ENCODE data around the gene SMIM11.
"Not testable (repeated sequence)": the region's sequence is repeated elsewhere in the genome, so short reads cannot be mapped to it uniquely, and the experiment has no call there.

Gene SMIM11, protein sequence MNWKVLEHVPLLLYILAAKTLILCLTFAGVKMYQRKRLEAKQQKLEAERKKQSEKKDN
- long read RNA-seq, donor 1, partial matches to known transcripts, result 6 of 12 reads
- long read RNA-seq, donor 1, other reads (novel, unspliced or antisense), result 0 of 12 reads
- long read RNA-seq, donor 2, partial matches to known transcripts, result 0 of 6 reads
- long read RNA-seq, donor 2, other reads (novel, unspliced or antisense), result 0 of 6 reads
- long read RNA-seq, donor 3, transcript SMIM11A-201 (4 exons, 850 nt), result major isoform, 7 of 8 reads
- long read RNA-seq, donor 3, partial matches to known transcripts, result 0 of 8 reads
- long read RNA-seq, donor 3, other reads (novel, unspliced or antisense), result 0 of 8 reads
- long read RNA-seq, donor 4, partial matches to known transcripts, result 5 of 8 reads
- long read RNA-seq, donor 4, other reads (novel, unspliced or antisense), result 0 of 8 reads
- long read RNA-seq, donor 5, transcript SMIM11A-201 (4 exons, 850 nt), result major isoform, 10 of 25 reads
- long read RNA-seq, donor 5, partial matches to known transcripts, result 13 of 25 reads
- long read RNA-seq, donor 5, other reads (novel, unspliced or antisense), result 0 of 25 reads
- long read RNA-seq, donor 6, transcript SMIM11A-201 (4 exons, 850 nt), result major isoform, 6 of 9 reads
- long read RNA-seq, donor 6, partial matches to known transcripts, result 0 of 9 reads
- long read RNA-seq, donor 6, other reads (novel, unspliced or antisense), result 0 of 9 reads
- long read RNA-seq, donor 7, transcript SMIM11A-201 (4 exons, 850 nt), result major isoform, 12 of 23 reads
- long read RNA-seq, donor 7, partial matches to known transcripts, result 8 of 23 reads
- long read RNA-seq, donor 7, other reads (novel, unspliced or antisense), result 0 of 23 reads
- long read RNA-seq, donor 8, partial matches to known transcripts, result 0 of 6 reads
- long read RNA-seq, donor 8, other reads (novel, unspliced or antisense), result 0 of 6 reads

- not testable (repeated sequence) for DNase-seq
Measured at GRCh38 chr21:34374940-34375618, at the start of gene SMIM11. SMIM11 (plus strand) TSS chr21:34375507; CDS start chr21:34379505, 3,998 bp downstream.

DNA sequence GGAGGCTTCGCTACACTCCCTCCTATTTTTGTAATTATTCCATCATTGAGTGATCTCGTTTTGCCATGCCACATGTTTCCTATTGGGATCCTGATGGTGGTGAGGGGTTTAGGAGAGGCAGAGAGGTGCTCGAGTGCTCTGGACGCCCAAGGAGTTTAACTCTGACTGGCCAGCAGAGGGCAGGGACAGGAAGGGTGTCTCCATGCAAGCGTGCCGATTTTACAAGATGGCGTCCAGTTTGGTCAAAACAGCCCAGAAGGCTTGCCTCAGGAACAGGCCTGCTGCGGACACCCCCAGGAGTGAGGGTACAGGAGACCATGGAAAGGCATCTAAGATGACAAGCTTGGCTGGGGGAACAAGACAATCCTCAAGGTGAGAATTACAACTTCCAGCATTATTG is 45.3 kb upstream of the SMIM11 start:
- no peak for DNase-seq

DNA sequence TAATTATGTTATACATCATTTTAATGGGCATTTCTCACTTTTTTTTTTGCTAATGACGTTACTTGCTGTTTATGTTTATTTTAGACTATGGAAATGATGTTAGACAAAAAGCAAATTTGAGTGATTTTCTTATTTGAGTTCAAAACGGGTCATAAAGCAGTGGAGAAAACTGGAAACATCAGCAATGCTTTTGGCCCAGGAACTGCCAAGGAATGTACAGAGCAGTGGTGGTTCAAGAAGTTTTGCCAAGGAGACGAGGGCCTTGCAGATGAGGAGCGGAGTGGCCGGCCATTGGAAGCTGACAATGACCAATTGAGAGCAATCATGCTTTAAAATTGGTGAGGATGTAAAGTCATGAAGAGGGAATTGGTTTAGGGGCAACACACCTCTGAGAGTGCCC is 43.6 kb upstream of the SMIM11 start:
- no peak for DNase-seq

DNA sequence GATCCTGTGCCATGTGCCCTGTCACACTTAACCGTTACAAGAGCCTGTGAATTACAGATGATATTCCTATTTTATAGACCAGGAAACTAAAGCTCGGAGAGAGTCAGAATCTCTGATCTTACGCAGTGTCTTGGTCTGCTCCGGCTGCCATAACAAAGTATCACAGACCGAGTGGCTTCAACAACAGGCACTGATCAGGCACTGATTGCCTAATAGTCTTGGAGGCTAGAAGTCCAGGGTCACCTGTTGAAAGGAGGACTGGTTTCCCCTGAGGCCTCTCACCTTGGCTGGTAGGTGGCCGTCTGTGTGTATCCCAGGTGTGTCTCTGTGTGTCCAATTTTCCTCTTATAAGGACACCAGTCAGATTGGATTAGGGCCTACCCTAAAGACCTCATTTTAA is 43.0 kb upstream of the SMIM11 start:
- DNase-seq, result no peak

DNA sequence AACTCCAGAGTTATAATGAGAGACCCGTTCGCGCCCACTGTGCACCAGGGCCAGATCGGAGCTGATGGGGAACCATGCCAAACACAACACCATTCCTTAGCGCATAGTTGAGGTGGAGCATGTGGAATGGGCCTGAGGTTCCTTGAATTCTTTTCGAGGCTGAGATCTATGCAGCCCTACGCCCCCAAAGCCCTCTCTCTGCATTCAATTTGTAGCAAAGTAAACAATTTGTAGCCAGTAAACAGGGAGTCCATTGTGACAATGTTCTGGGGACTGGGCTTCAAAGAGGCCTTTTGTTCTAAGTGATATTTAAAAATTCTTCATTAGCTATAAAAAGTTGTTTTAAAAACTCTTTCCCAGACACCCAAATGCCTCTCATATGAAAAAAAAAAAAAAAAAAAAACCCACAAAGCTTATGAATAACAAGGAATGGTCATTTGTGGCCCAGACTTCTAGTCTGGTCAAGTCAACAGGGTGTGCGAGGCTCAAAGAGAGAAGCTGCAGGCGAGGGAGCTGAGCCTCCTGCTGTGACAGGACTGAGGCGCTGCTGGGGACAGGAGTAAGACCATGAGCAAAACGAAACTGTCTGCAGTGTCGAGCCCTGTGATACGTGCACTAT is 42.1 kb upstream of the SMIM11 start:
- no peak for DNase-seq

GRCh38 chr21:34335316-34335715 is 40.0 kb upstream of the SMIM11 start:
- no peak for DNase-seq

DNA sequence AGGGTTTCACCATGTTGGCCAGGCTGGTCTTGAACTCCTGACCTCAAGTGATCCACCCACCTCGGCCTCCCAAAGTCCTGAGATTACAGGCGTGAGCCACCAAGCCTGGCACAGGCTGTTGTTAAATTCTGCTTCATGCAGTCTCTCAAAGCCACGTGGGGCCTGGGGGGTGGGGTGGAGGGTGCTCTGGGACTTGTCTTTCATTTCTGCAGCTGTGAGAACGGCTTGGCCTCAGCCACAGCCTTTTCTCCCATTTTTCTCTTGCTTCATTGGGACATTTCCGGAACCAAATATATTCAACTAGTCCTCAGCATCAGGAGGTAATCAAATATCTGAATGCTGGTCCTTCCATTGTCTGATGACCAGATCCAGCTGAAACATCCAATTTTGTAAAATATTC is 39.1 kb upstream of the SMIM11 start:
- no peak for DNase-seq

- no peak for DNase-seq
Measured at GRCh38 chr21:34336756-34337391, 38.4 kb upstream of the SMIM11 start.

GRCh38 chr21:34337741-34338140 is 37.6 kb upstream of the SMIM11 start:
- DNase-seq, result no peak

DNA sequence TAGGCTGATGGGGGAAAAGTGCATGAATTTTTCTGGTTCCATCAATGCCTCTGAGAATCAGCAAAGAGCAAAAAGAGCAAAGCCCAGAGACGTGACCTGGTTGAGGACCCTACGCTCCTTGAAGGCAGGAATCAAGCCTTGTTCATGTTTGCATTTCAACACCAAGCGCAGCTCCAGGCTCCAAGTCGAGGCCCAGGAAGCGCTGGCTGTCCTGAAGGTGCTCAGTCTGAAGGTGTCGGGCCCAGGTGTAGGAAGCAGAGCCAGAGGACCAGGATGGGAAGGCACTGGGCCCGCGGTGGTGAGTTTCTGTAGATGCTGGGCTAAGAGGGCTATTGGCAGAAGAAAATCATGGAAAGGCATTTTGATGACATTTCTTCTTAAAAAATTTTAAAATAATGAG is 37.1 kb upstream of the SMIM11 start:
- no peak for DNase-seq

- no peak for DNase-seq
Measured at GRCh38 chr21:34340061-34340460, 35.2 kb upstream of the SMIM11 start.

DNA sequence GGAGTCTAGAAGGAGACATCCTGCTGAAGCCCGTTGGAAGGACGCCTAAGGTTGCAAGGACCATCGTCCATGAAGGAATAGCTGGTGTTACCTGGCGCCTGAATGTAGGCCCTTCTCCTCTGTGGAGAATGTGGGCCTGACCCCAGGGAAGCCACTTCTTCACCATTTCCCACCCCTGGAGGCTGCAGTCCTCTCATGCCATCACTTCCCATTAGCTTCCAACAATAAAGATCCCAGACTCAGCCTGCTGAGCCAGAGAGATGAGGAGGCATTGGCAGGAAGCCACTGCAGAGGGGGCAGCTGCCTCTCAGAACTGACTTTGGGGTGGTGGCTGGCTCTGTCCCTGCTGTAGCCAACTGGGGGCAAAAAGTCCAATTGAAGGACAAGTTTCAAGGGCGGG is 32.8 kb upstream of the SMIM11 start:
- DNase-seq, result no peak

DNA sequence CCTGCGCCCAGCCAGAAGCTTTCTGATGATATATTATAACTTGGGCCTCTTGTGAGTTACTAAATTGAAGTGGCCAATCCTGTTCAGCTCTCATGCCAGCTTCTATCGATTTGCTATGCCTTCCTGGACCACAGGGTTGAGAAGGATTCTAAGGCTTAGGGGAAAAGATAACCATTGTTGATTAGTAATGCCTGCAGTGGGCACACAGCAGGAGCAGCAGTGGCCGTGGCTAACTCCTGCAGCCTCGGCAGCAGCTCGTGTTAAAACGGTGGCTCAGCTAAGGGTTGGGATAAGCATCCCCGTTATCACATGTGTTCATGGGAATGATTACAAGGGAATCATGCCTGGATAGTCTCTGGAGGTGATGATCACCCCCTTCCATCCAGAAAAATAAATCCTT is 32.0 kb upstream of the SMIM11 start:
- no peak for DNase-seq

GRCh38 chr21:34343838-34344381 is 31.4 kb upstream of the SMIM11 start:
- no peak for DNase-seq

DNA sequence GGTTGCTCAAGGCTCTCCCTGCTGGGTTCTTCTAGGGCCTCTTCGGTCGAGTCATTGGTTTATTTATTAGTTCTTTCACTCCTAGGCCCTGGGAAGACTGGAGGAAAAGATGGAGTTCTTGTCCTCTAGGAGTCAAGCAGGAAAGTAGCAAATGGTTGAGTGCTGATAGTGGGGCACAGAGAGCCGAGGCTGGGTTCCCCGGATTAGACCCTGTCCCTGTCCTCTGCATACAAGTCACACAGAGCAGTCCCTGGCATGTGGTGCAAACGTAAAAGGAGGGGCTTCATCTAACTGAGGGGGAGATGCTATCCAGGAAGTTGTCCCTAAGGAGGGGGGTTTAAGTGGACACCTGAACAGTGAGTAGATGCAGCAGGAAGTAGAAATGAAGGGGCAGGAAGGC is 30.7 kb upstream of the SMIM11 start:
- no peak for DNase-seq

DNA sequence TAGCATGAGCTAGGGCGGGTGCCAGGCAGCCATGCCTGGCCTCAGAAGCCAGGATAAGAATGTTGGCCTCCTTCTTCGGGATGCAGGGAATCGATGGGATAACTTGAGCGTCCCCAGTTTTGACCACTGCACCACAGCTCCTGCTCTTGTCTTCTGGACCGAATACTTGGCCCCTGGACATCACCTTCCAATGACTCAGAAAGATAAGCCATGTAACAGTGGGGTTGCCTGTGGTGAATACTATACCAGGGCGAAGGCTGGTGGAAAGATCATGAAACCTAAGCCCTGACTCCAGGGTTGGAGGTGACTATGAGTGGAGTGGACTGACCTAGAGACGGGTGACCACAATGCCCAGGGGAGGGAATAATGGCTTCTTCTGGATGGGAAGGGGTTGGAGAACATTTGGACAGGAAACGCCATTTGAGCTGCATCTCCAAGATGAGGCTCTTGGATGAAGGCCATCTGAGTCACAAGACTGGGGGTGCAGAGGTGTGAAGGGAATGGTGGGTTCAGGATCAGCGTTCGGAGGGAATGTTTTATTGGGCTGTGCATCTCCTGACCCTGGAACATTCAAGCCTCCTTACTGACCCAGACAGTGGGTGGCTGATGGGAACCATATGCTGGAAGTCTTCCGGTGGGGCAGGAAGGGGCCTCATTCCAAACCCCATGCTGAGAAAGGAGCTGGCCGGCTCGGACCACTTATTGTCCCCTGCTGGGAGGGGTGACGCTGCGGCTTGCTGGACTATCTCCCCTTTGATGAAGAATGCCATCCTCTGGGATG is 30.0 kb upstream of the SMIM11 start:
- DNase-seq, result peak; percentile 19

DNA sequence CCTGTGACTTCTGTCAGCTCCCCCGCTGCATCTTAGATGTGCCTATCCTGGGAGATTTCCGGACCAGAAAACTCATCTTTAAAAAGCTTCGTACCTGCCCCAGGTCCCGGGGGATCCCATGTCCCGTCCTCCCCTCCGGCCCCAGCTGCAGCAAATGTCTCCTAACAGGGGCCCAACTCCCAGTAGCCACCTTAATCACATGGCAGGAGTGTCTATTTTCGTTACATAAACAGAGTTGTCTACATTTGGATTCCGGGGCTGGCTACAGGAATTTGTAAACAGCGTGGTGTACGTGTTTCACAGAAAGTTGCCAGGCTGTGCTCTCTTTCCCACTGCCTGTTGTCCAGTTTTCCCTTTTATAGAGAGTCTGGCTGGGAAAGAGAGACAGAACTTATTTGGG is 29.4 kb upstream of the SMIM11 start:
- DNase-seq, result no peak

DNA sequence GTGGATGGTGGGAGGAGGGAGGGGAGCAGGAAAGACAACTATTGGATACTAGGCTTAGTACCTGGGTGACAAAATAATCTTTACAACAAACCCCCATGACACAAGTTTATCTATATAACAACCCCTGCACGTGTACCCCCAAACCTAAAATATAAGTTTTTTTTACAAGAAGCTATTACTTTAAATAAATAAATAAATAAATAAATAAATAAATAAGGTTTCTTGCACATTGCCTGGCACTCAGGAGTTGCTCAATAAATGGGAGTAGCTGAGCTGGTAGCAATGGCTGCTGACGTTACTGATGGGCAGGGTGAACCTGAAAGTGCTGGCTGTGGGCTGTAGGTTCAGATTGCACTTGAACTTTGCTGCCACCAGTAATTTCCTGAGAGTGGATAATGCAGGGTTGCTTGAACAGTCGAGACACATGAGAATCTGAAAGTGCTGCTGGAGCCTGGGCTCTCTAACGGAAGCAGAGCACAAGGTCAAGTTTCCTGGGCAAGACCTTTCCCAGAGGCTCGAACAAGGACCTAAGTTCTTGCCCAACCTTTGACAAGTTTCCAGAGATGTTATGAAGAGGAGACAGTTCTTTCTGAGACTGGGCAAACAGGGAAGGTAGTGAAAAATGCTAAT is 26.3 kb upstream of the SMIM11 start:
- no peak for DNase-seq

GRCh38 chr21:34351786-34352241 is 23.5 kb upstream of the SMIM11 start:
- peak; percentile 27 for DNase-seq

DNA sequence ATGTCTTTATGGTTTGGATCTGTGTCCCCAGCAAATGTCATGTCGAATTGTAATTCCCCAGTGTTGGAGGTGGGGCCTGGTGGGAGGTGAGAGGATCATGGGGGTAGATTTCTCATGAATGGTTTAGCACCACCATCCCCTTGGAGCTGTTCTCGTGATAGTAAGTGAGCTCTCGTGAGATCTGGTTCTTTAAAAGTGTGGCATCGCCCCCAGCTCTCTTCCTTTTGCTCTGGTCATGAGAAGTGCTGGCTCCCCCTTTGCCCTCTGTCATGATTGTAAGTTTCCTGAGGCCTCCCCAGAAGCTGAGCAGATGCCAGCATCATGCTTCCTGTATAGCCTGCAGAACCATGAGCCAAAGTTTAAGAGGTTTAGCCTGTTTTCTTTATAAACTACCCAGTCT is 22.8 kb upstream of the SMIM11 start:
- DNase-seq, result no peak

Measured in right kidney (tissue), 9 donors.